K562 (cell line): ENCODE measurements around the gene F2RL2. TPM values are rescaled to one million over a fixed set of nuclear protein-coding genes. Genes with fewer than 3 reads are reported as not detected.

Experiments used
- ATAC-seq: fragments of 200-7000 bp; cut with Tn5 transposase; 3 replicates; pipeline ENCODE4 v1.9.1; 2020; ENCODE audit warnings: moderate library complexity
- BruUV-seq: library from RNA; stranded (reverse); fragments of 400-500 nt; replicated peaks from 2 replicates; lab custom pipeline; 2021; lab: Mats Ljungman, UMichigan
- CTCF ChIA-PET: fragments of 300-600 bp; formaldehyde crosslinking; extraction: SDS; loops from one replicate; lab custom pipeline; 2021; ENCODE audit warnings: low intra/inter-chr PET ratio; lab: Yijun Ruan, JAX
- POLR2A ChIA-PET: fragments of 300-600, 350-650 bp; sonication (Branson Sonifier 250); formaldehyde crosslinking; extraction: SDS; loops from one replicate; lab custom pipeline; 2021; ENCODE audit warnings: antibody characterized with exemption, inconsistent platforms; lab: Yijun Ruan, JAX
- DNase-seq, 4 experiments: peaks; one replicate each; pipeline versions ENCODE4 v3.0.0 to v3.0.0-alpha.2; 2011 to 2018; ENCODE audit warnings: low spot score in 3 of 4, mixed read lengths in 3 of 4; ENCODE audit errors: extremely low read depth in 1 of 4
- FAIRE-seq: peaks from 2 replicates; lab custom pipeline; 2011; peaks lifted over from hg19 to GRCh38; lab: Jason Lieb, UNC
- H2AFZ ChIP-seq: 2 replicates; pipeline ENCODE4 v1.6.0; 2011; ENCODE audit warnings: low read depth, low read length, control low read depth, inconsistent platforms
- H3K27ac ChIP-seq: fragments of 200-600 bp; 3 replicates; pipeline ENCODE4 v1.8.0; 2011; ENCODE audit warnings: low read depth, mild to moderate bottlenecking, control low read depth, inconsistent platforms, low read length, moderate library complexity, mixed read lengths; ENCODE audit errors: extremely low read depth
- H3K27me3 ChIP-seq, 2 experiments: fragments of 300-600 bp in 1 of 2; 2 replicates in 1 of 2; 3 replicates in 1 of 2; pipeline versions ENCODE4 v1.6.0 to v1.8.0; 2011; ENCODE audit warnings: inconsistent platforms in 2 of 2, low read length in 2 of 2, mild to moderate bottlenecking in 1 of 2, mixed read lengths in 1 of 2, moderate library complexity in 1 of 2; ENCODE audit not compliant: control insufficient read depth in 2 of 2, insufficient read depth in 2 of 2
- H3K36me3 ChIP-seq: fragments of 300-600 bp; 3 replicates; pipeline ENCODE4 v1.8.0; 2011; ENCODE audit warnings: mild to moderate bottlenecking, low read length, inconsistent platforms; ENCODE audit not compliant: control insufficient read depth, insufficient read depth
- H3K4me1 ChIP-seq, 2 experiments: fragments of 200-600 bp in 1 of 2; replicated peaks in 1 of 2; 2 replicates in 1 of 2; 3 replicates in 1 of 2; pipeline versions ENCODE4 v1.5.1 to v1.8.0; 2011; ENCODE audit warnings: inconsistent platforms in 2 of 2, low read length in 2 of 2, mild to moderate bottlenecking in 1 of 2, mixed read lengths in 1 of 2, moderate library complexity in 1 of 2; ENCODE audit not compliant: control insufficient read depth in 2 of 2, insufficient read depth in 2 of 2
- H3K4me2 ChIP-seq: 2 replicates; pipeline ENCODE4 v1.6.1; 2011; ENCODE audit warnings: low read length, control low read depth, inconsistent platforms, mixed read lengths; ENCODE audit not compliant: insufficient read depth
- H3K4me3 ChIP-seq: fragments of 200-600 bp; sonication (generic), shearing (Covaris generic); 2 replicates; pipeline ENCODE4 v1.5.1; 2016; ENCODE audit warnings: control low read depth, inconsistent platforms
- H3K79me2 ChIP-seq: fragments of 200-600 bp; 3 replicates; pipeline ENCODE4 v1.8.0; 2011; ENCODE audit warnings: low read length, inconsistent platforms; ENCODE audit not compliant: control insufficient read depth, insufficient read depth
- H3K9ac ChIP-seq, 2 experiments: 2 replicates each; pipeline versions ENCODE4 v1.6.0 to v1.6.1; 2011; ENCODE audit warnings: low read depth in 2 of 2, low read length in 2 of 2, control low read depth in 1 of 2, inconsistent platforms in 1 of 2, mild to moderate bottlenecking in 1 of 2, mixed read lengths in 1 of 2; ENCODE audit not compliant: insufficient read depth in 1 of 2
- H3K9me1 ChIP-seq: one replicate; pipeline ENCODE4 v1.6.0; 2011; ENCODE audit warnings: inconsistent platforms, mild to moderate bottlenecking, low read length, moderate library complexity; ENCODE audit not compliant: control insufficient read depth, insufficient read depth
- H3K9me3 ChIP-seq: replicated peaks from 2 replicates; pipeline ENCODE4 v1.5.1; 2011; ENCODE audit warnings: low read depth, low read length, inconsistent platforms; ENCODE audit not compliant: control insufficient read depth, insufficient read depth
- H4K20me1 ChIP-seq: replicated peaks from 2 replicates; pipeline ENCODE4 v1.6.1; 2011; ENCODE audit warnings: low read length, inconsistent platforms, mixed read lengths; ENCODE audit not compliant: control insufficient read depth, insufficient read depth
- ARHGAP35 ChIP-seq: fragments of 450-650 bp; IDR thresholded peaks from 2 replicates; pipeline ENCODE4 v1.6.1; 2018; ENCODE audit not compliant: partially characterized antibody
- FOXP4 ChIP-seq: sonication (generic); formaldehyde crosslinking; IDR thresholded peaks from 2 replicates; pipeline ENCODE4 v1.8.0; 2022; ENCODE audit warnings: mild to moderate bottlenecking, missing genetic modification reagents, borderline replicate concordance
- GABPB1 ChIP-seq: sonication (generic); formaldehyde crosslinking; IDR thresholded peaks from 2 replicates; pipeline ENCODE4 v1.8.0; 2022; ENCODE audit warnings: mild to moderate bottlenecking, missing genetic modification reagents
- KLF1 ChIP-seq: fragments of 450-650 bp; IDR thresholded peaks from 2 replicates; pipeline ENCODE4 v1.6.1; 2016; ENCODE audit warnings: missing genetic modification characterization, missing compliant biosample characterization
- MEIS2 ChIP-seq: fragments of 450-650 bp; IDR thresholded peaks from 2 replicates; pipeline ENCODE4 v1.6.1; 2014; ENCODE audit warnings: mild to moderate bottlenecking; ENCODE audit not compliant: partially characterized antibody
- NUFIP1 ChIP-seq: fragments of 450-650 bp; IDR thresholded peaks from 2 replicates; pipeline ENCODE4 v1.6.1; 2018; ENCODE audit not compliant: partially characterized antibody
- PKNOX1 ChIP-seq: fragments of 450-650 bp; IDR thresholded peaks from 2 replicates; pipeline ENCODE4 v1.6.1; 2016
- RNF2 ChIP-seq: sonication (generic); IDR thresholded peaks from 2 replicates; pipeline ENCODE4 v1.6.1; 2016
- SMAD3 ChIP-seq: fragments of 450-650 bp; formaldehyde crosslinking; conservative IDR thresholded peaks from 2 replicates; pipeline ENCODE4 v1.4.0; 2020; ENCODE audit warnings: mild to moderate bottlenecking
- WGBS: fragments of 100-300 bp; shearing (Covaris generic); methylation state at CpG from one replicate; pipeline ENCODE4 v1.1.6; 2016; ENCODE audit warnings: low coverage, mixed read lengths; ENCODE audit not compliant: insufficient coverage; ENCODE audit errors: missing lambda C conversion rate; 5-methylcytosine and 5-hydroxymethylcytosine counted together
- in situ Hi-C: fragments of 300-500 bp; cut with MboI; formaldehyde crosslinking; loops from 4 replicates; pipeline ENCODE4 v1.15.0; 2018; ENCODE audit warnings: inconsistent platforms, mixed read lengths
- intact Hi-C: fragments of 100-400 bp; cut with micrococcal nuclease; formaldehyde crosslinking; loops from 2 replicates; pipeline ENCODE4 v1.14.2; 2022
- polyA plus RNA-seq, 8 experiments: library from polyadenylated mRNA; depleted of rRNA in 4 of 8; stranded (reverse) in 5 of 8; unstranded in 3 of 8; fragments of >200 nt; fragmentation: Nextera tagmentation in 2 of 8; fragmentation: Illumina TruSeq in 1 of 8; extraction: Ambion mirVana in 2 of 8; extraction: Trizol in 1 of 8; gene quantifications; 2 replicates each; pipeline versions ENCODE4 v1.2.1 to v1.2.3, GENCODE V29; 2011 to 2014; ENCODE audit warnings: inconsistent platforms in 1 of 8, missing spikeins in 1 of 8
- total RNA-seq, 7 experiments: library from RNA; depleted of rRNA in 6 of 7; stranded (reverse); fragments of >200 nt in 6 of 7; fragmentation: Illumina TruSeq in 2 of 7; extraction: Trizol in 2 of 7; gene quantifications; 2 replicates each; pipeline versions ENCODE4 v1.2.1 to v1.2.3, GENCODE V29; 2011 to 2021; ENCODE audit warnings: low replicate concordance in 1 of 7

The F2RL2 gene
- total and polyA plus RNA-seq, 9 of the 15 experiments (the other 6 are each of a cell fraction or from before 2014, with no cell fraction given) = 0.03 to 0.12 (median 0.06) TPM; not detected in 3

- CTCF ChIA-PET = no interaction called here
- Histone ChIP-seq H3K4me2 (no peak overlapping the region), H2AFZ (no peak overlapping the region), H3K9me3 (no peaks in the 10 kb centered on the region), H3K4me3 (no peak overlapping the region), H3K36me3 (peaks cover 3% of the 10 kb centered on the region; the same call in 1 of the 3 replicates), H3K79me2 (no peaks in the 10 kb centered on the region), H3K9me1 (no peaks in the 10 kb centered on the region), H3K9ac (no peak overlapping the region), H3K4me1 (peaks cover 3 to 6% of the 10 kb centered on the region in 2 experiments; a peak in 2 of 5 replicates), H4K20me1 (no peaks in the 10 kb centered on the region), H3K27me3 (no peaks in the 10 kb centered on the region), H3K27ac (no peak overlapping the region)
- no TSS peak for BruUV-seq
- POLR2A ChIA-PET = interaction anchor here (0.6 to 4.1 kb wide), 2 partner anchors 10 to 12 kb away, joined by 3 to 16 read pairs; no protein-coding TSS in a partner anchor
- peak; percentile 23 for FAIRE-seq
- ATAC-seq = no peak
- TF ChIP-seq MEIS2 (peak; percentile 27), ARHGAP35 (no peak), NUFIP1 (no peak), PKNOX1 (peak; percentile 56)
- in situ Hi-C loops = no loop called here
- intact Hi-C loops = no loop called here
- WGBS = 47% methylated on average over 3 of the region's 3 CpGs
- DNase-seq = no peak
Measured at GRCh38 chr5:76670508-76670907, 47.3 kb upstream of the F2RL2 start.

- Histone ChIP-seq H3K4me2 (no peak overlapping the region), H2AFZ (no peak overlapping the region), H3K27ac (no peak overlapping the region), H3K9me1 (no peaks in the 10 kb centered on the region), H3K9me3 (no peaks in the 10 kb centered on the region), H3K27me3 (no peaks in the 10 kb centered on the region), H3K4me1 (peaks cover 3 to 6% of the 10 kb centered on the region in 2 experiments; a peak in 1 of 5 replicates), H3K9ac (no peak overlapping the region), H3K79me2 (no peaks in the 10 kb centered on the region), H3K36me3 (no peaks in the 10 kb centered on the region; the same call in 2 of the 3 replicates), H3K4me3 (no peak overlapping the region), H4K20me1 (no peaks in the 10 kb centered on the region)
- ATAC-seq (no peak), DNase-seq (no peak), FAIRE-seq (no peak)
- BruUV-seq = no TSS peak
- in situ Hi-C loops = no loop called here
- WGBS = 76% methylated on average over 5 of the region's 5 CpGs
- TF ChIP-seq FOXP4 (CRISPR knock-in tag) (no peak), KLF1 (no peak), RNF2 (no peak), GABPB1 (CRISPR knock-in tag) (no peak), SMAD3 (no peak)
- ChIA-PET CTCF (no interaction called here), POLR2A (interaction anchor here (4.1 kb wide), 1 partner anchor 11 kb away, joined by 16 read pairs; no protein-coding TSS in a partner anchor)
- intact Hi-C loops = no loop called here
Measured at GRCh38 chr5:76669245-76669644, 46.0 kb upstream of the F2RL2 start.
